Cortex of kidney (tissue), 1 donor: Measurements from ENCODE around the gene HSP90AB1.
A peak's percentile ranks its signal among the peaks of the same experiment; 100 is the strongest.

Experiments used
- DNase-seq: peaks from one replicate; lab custom pipeline; 2025; lab: John Stamatoyannopoulos, UW

Gene HSP90AB1

GRCh38 chr6:44235891-44236516 is 10.9 kb upstream of the HSP90AB1 start:
- no peak for DNase-seq

- DNase-seq = peak; percentile 30
Observed at GRCh38 chr6:44237021-44237812, 9.7 kb upstream of the HSP90AB1 start.

GRCh38 chr6:44237813-44238433 is 9.0 kb upstream of the HSP90AB1 start:
- DNase-seq = peak; percentile 29

GRCh38 chr6:44238687-44239350 is 8.1 kb upstream of the HSP90AB1 start:
- DNase-seq = no peak

GRCh38 chr6:44243345-44243744 is 3.6 kb upstream of the HSP90AB1 start:
- no peak for DNase-seq

- no peak for DNase-seq
Observed at GRCh38 chr6:44245391-44245911, 1.4 kb upstream of the HSP90AB1 start.

- DNase-seq = peak; percentile 75
Observed at GRCh38 chr6:44245912-44246662, 814 bp upstream of the HSP90AB1 start.

- no peak for DNase-seq
Observed at GRCh38 chr6:44247338-44248302, 719 bp downstream of the HSP90AB1 start.

GRCh38 chr6:44248579-44248978 is 1.7 kb downstream of the HSP90AB1 start:
- DNase-seq = no peak

- no peak for DNase-seq
Observed at GRCh38 chr6:44249082-44249748, 2.3 kb downstream of the HSP90AB1 start.

GRCh38 chr6:44250067-44250717 is 3.3 kb downstream of the HSP90AB1 start:
- DNase-seq = no peak

- DNase-seq = no peak
Observed at GRCh38 chr6:44250718-44251123, 3.8 kb downstream of the HSP90AB1 start.

GRCh38 chr6:44251576-44252524 is 4.9 kb downstream of the HSP90AB1 start:
- DNase-seq = no peak

GRCh38 chr6:44253307-44254101 is 6.6 kb downstream of the HSP90AB1 start:
- no peak for DNase-seq

- no peak for DNase-seq
Observed at GRCh38 chr6:44254191-44255104, 7.5 kb downstream of the HSP90AB1 start.
